Mesothelial cell of epicardium (in vitro differentiated cells): ENCODE measurements around the gene FANCE. TPM values are rescaled to one million over a fixed set of nuclear protein-coding genes. Genes with fewer than 3 reads are reported as not detected.

ENCODE experiments used
- DNase-seq, 2 experiments: peaks; one replicate each; pipeline ENCODE4 v3.0.0; 2021; ENCODE audit warnings: low spot score in 2 of 2; ENCODE audit not compliant: unreplicated experiment in 2 of 2
- H3K27ac Mint-ChIP-seq: 2 replicates; pipeline ENCODE4 v1.8.0; 2021; ENCODE audit warnings: mixed read lengths
- H3K27me3 Mint-ChIP-seq: 2 replicates; pipeline ENCODE4 v1.8.0; 2021; ENCODE audit warnings: low read depth, mixed read lengths
- H3K36me3 Mint-ChIP-seq: 2 replicates; pipeline ENCODE4 v1.8.0; 2021; ENCODE audit warnings: mixed read lengths
- H3K4me1 Mint-ChIP-seq: 2 replicates; pipeline ENCODE4 v1.8.0; 2021; ENCODE audit warnings: mixed read lengths
- H3K4me3 Mint-ChIP-seq: 2 replicates; pipeline ENCODE4 v1.8.0; 2021; ENCODE audit warnings: mild to moderate bottlenecking, moderate library complexity, mixed read lengths
- H3K9me3 Mint-ChIP-seq: 2 replicates; pipeline ENCODE4 v1.8.0; 2021; ENCODE audit warnings: mixed read lengths
- total RNA-seq: library from RNA; stranded (reverse); gene quantifications from 3 replicates; pipeline ENCODE4 v1.2.1, GENCODE V29; 2021
- TF ChIP-seq, protein P1 (sequence below): fragments of 200-600 bp; sonication (generic); IDR thresholded peaks from one replicate; pipeline ENCODE4 v1.5.0; 2021; ENCODE audit warnings: antibody characterized with exemption; ENCODE audit not compliant: unreplicated experiment

FANCE gene
- total RNA-seq, 1 donor from 2014 or later: 8.0 TPM

GRCh38 chr6:35409245-35409644 lies 42.9 kb upstream of the FANCE start:
- Mint-ChIP-seq H3K27me3 (no peaks in the 10 kb centered on the region), H3K36me3 (peaks cover 13% of the 10 kb centered on the region), H3K27ac (no peak overlapping the region), H3K9me3 (no peaks in the 10 kb centered on the region), H3K4me1 (no peaks in the 10 kb centered on the region), H3K4me3 (no peak overlapping the region)
- TF ChIP-seq, protein P1, sequence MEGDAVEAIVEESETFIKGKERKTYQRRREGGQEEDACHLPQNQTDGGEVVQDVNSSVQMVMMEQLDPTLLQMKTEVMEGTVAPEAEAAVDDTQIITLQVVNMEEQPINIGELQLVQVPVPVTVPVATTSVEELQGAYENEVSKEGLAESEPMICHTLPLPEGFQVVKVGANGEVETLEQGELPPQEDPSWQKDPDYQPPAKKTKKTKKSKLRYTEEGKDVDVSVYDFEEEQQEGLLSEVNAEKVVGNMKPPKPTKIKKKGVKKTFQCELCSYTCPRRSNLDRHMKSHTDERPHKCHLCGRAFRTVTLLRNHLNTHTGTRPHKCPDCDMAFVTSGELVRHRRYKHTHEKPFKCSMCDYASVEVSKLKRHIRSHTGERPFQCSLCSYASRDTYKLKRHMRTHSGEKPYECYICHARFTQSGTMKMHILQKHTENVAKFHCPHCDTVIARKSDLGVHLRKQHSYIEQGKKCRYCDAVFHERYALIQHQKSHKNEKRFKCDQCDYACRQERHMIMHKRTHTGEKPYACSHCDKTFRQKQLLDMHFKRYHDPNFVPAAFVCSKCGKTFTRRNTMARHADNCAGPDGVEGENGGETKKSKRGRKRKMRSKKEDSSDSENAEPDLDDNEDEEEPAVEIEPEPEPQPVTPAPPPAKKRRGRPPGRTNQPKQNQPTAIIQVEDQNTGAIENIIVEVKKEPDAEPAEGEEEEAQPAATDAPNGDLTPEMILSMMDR: no peak
- DNase-seq: no peak

DNA sequence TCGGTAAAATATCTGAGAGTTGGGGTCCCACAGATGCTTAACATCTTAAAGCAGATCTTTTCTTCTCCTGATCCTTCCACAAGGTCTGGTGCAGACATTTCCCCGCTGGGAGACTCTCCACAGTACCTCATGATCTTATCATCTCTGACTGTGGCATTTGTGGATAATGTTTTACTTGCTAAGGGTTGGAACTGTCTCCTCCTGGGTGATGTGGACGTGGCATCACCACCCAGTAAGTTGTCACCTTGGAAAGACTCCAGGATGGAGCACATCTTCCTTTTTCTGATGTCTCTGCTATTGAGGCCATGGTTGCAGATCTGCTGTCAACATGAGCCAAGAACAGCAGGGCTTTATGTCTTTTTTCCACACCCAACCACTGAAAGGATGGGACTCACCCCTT lies 42.0 kb upstream of the FANCE start:
- Mint-ChIP-seq H3K4me1 (peaks cover 6% of the 10 kb centered on the region), H3K27me3 (no peaks in the 10 kb centered on the region), H3K4me3 (no peak overlapping the region), H3K9me3 (no peaks in the 10 kb centered on the region), H3K27ac (no peak overlapping the region), H3K36me3 (peaks cover 13% of the 10 kb centered on the region)
- TF ChIP-seq, protein P1: no peak
- no peak for DNase-seq

GRCh38 chr6:35411066-35411465 lies 41.1 kb upstream of the FANCE start:
- peaks cover 12% of the 10 kb centered on the region for H3K4me1 Mint-ChIP-seq
- no peaks in the 10 kb centered on the region for H3K9me3 Mint-ChIP-seq
- no peak overlapping the region for H3K27ac Mint-ChIP-seq
- no peak overlapping the region for H3K4me3 Mint-ChIP-seq
- TF ChIP-seq, protein P1: no peak
- DNase-seq: no peak
- peaks cover 17% of the 10 kb centered on the region for H3K36me3 Mint-ChIP-seq
- no peaks in the 10 kb centered on the region for H3K27me3 Mint-ChIP-seq

- no peak for DNase-seq
- Mint-ChIP-seq H3K36me3 (peaks cover 17% of the 10 kb centered on the region), H3K4me3 (no peak overlapping the region), H3K27ac (no peak overlapping the region), H3K4me1 (peaks cover 12% of the 10 kb centered on the region), H3K27me3 (no peaks in the 10 kb centered on the region), H3K9me3 (no peaks in the 10 kb centered on the region)
- TF ChIP-seq, protein P1: no peak
Observed at GRCh38 chr6:35412102-35412501, 40.0 kb upstream of the FANCE start.

- H3K4me3 Mint-ChIP-seq: no peak overlapping the region
- no peak overlapping the region for H3K27ac Mint-ChIP-seq
- H3K4me1 Mint-ChIP-seq: peaks cover 12% of the 10 kb centered on the region
- no peaks in the 10 kb centered on the region for H3K9me3 Mint-ChIP-seq
- no peak for DNase-seq
- no peaks in the 10 kb centered on the region for H3K27me3 Mint-ChIP-seq
- TF ChIP-seq, protein P1: no peak
- H3K36me3 Mint-ChIP-seq: peaks cover 17% of the 10 kb centered on the region
Observed at GRCh38 chr6:35413911-35414310, 38.2 kb upstream of the FANCE start.
